SJSA1 (cell line): ENCODE results near the gene GABBR2. TPM values are rescaled to one million over a fixed set of nuclear protein-coding genes. Genes with fewer than 3 reads are reported as not detected.
A peak's percentile ranks its signal among the peaks of the same experiment; 100 is the strongest.

Experiments used
- DNase-seq, 2 experiments: peaks; one replicate each; pipeline ENCODE4 v3.0.0-alpha.2; 2015 to 2020; ENCODE audit warnings: low spot score in 2 of 2, low read depth in 1 of 2
- H3K27ac ChIP-seq: fragments of 250-450 bp; sonication (Bioruptor Pico); 2 replicates; pipeline ENCODE4 v1.5.1; 2020; ENCODE audit warnings: mild to moderate bottlenecking, moderate library complexity
- H3K27me3 ChIP-seq: fragments of 250-450 bp; sonication (Bioruptor Pico); replicated peaks from 2 replicates; pipeline ENCODE4 v1.5.1; 2020; ENCODE audit warnings: mild to moderate bottlenecking, moderate library complexity
- H3K36me3 ChIP-seq: fragments of 250-450 bp; sonication (Bioruptor Pico); 2 replicates; pipeline ENCODE4 v1.5.1; 2020; ENCODE audit warnings: mild to moderate bottlenecking
- H3K4me1 ChIP-seq: fragments of 250-450 bp; sonication (Bioruptor Pico); replicated peaks from 2 replicates; pipeline ENCODE4 v1.6.1; 2021; ENCODE audit warnings: mild to moderate bottlenecking
- H3K4me3 ChIP-seq: fragments of 250-450 bp; sonication (Bioruptor Pico); 2 replicates; pipeline ENCODE4 v1.5.1; 2020; ENCODE audit warnings: mild to moderate bottlenecking
- H3K9me3 ChIP-seq: fragments of 250-450 bp; sonication (Bioruptor Pico); replicated peaks from 2 replicates; pipeline ENCODE4 v1.5.1; 2020; ENCODE audit warnings: mild to moderate bottlenecking
- total RNA-seq: library from RNA; depleted of rRNA; stranded (reverse); fragments of >200 nt; shearing (Covaris generic); gene quantifications from 2 replicates; pipeline ENCODE4 v1.2.3, GENCODE V29; 2014

The GABBR2 gene
- total RNA-seq, 1 experiment from 2014 or later = not detected

GRCh38 chr9:98568234-98568908 is 140.4 kb downstream of the GABBR2 start:
- no peak overlapping the region for H3K27ac ChIP-seq

GRCh38 chr9:98567540-98568233 is 141.0 kb downstream of the GABBR2 start:
- no peak overlapping the region for H3K4me3 ChIP-seq
- no peaks in the 10 kb centered on the region for H3K4me1 ChIP-seq
- no peak for DNase-seq
- H3K27ac ChIP-seq = no peak overlapping the region
- no peaks in the 10 kb centered on the region for H3K36me3 ChIP-seq
- H3K27me3 ChIP-seq = no peaks in the 10 kb centered on the region
- H3K9me3 ChIP-seq = no peaks in the 10 kb centered on the region

More at GRCh38 chr9:98568234-98568908, 140.4 kb downstream of the GABBR2 start:
- H3K36me3 ChIP-seq = no peaks in the 10 kb centered on the region
- no peaks in the 10 kb centered on the region for H3K9me3 ChIP-seq
- no peak overlapping the region for H3K4me3 ChIP-seq
- no peaks in the 10 kb centered on the region for H3K27me3 ChIP-seq
- H3K4me1 ChIP-seq = no peaks in the 10 kb centered on the region
- no peak for DNase-seq

DNA sequence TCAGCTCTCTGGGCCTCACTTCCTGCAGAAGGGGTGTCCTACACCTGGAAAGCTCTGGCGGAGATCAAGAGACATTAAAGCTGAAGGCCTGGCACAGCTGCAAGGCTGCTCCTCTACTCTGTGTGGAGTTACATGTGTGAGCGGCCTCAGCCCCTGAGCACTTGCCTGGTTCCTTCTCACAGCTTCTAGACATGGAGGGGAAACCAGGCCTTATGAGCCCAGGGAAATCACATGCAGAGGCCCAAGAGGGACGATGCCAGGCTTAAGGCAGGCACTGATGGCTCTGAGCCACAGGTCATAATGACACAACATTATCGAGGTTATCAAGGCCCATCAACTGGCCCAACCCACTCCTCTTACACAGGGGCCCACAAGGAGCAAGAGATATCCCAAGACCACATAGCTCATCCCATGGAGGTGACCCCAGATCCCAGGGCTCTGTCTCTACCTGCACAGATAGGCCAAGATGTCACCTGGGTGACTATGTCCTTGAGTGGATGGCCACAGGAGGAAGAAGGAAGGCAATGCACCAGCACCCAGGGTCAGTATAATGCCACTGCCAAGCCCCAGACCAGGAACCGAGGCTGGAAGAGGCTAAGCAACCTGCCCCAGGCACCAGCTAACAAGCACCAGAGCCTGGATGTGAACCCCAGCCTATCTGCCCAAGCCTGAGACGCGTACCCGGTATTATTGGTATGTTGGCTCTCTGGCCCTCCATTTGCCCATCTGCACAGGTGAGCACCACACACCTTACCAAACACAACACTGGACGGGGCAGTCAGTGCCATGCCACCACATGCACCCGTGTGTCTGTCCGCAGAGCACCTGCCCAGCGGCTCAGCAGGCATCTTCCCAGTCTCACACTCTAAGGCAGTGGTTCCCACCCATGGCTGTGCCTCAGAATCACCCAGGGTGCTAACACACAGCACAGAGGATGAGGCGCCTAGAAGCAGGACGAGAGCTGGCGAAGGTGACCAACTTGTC is 143.3 kb downstream of the GABBR2 start:
- Histone ChIP-seq H3K4me1 (no peaks in the 10 kb centered on the region), H3K36me3 (no peaks in the 10 kb centered on the region), H3K27me3 (no peaks in the 10 kb centered on the region), H3K27ac (no peak overlapping the region), H3K9me3 (no peaks in the 10 kb centered on the region), H3K4me3 (no peak overlapping the region)
- no peak for DNase-seq

- DNase-seq = no peak
- Histone ChIP-seq H3K36me3 (no peaks in the 10 kb centered on the region), H3K27me3 (no peaks in the 10 kb centered on the region), H3K4me1 (no peaks in the 10 kb centered on the region), H3K9me3 (no peaks in the 10 kb centered on the region), H3K27ac (no peak overlapping the region), H3K4me3 (no peak overlapping the region)
These were observed 144.0 kb downstream of the GABBR2 start for GRCh38 chr9:98564714-98565113.

DNA sequence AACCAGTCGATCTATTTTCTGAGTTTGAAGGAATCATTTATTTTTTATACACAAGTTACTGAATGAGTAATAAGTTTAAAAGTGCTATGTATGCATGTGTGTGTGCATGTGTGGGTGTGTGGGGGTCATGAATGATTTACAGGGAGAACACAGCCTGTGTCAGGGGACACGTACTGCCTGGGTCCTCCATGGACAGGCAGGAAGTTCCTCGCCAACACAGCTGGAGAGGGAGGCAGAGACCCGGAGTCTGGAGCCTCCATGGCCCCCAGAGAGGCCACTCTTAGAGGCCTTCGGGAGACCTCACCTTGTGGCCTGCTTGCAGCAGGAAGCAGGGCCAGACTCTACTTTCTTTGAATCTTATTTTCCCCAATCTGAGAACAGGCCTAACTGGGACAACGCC is 144.7 kb downstream of the GABBR2 start:
- Histone ChIP-seq H3K9me3 (no peaks in the 10 kb centered on the region), H3K27me3 (no peaks in the 10 kb centered on the region), H3K27ac (no peak overlapping the region), H3K4me1 (no peaks in the 10 kb centered on the region), H3K36me3 (no peaks in the 10 kb centered on the region), H3K4me3 (no peak overlapping the region)
- DNase-seq = no peak

DNA sequence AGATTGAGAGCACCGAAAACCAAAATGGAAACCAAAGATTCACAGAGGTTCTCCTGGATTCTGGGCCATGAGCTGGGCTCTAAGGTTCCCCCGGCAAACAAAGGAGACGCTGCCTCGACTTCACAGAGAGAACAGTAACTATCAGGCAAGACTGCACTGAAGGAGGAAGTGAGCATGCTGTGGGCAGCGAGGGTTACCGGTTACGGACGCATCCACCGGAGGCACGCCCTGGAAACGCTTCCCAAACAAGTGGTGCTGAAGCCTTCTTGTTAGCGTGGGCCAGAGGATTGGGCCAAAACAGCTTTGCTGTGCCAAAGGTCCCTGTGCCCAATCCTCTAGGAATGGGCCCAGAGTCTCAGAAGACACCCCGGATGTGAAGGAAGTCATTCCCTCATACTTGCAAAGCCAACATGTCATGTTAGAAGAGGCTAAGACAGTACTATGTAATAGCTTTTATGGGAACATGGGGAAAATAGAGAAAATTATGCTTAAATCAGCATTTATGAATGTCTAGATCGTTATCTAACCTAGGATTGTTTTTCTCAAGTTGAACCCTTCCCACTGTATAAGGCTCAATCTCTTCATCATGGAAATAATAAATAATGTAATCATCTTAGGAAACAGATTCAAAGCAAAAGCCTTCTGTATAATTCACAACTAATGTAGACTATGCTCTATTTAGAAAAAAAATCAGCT is 145.4 kb downstream of the GABBR2 start:
- Histone ChIP-seq H3K27me3 (no peaks in the 10 kb centered on the region), H3K36me3 (no peaks in the 10 kb centered on the region), H3K9me3 (no peaks in the 10 kb centered on the region), H3K27ac (no peak overlapping the region), H3K4me1 (no peaks in the 10 kb centered on the region; the same call in 1 of the 2 replicates), H3K4me3 (no peak overlapping the region)
- no peak for DNase-seq

GRCh38 chr9:98559561-98559960 is 149.2 kb downstream of the GABBR2 start:
- Histone ChIP-seq H3K9me3 (no peaks in the 10 kb centered on the region), H3K4me1 (no peaks in the 10 kb centered on the region; the same call in 1 of the 2 replicates), H3K36me3 (no peaks in the 10 kb centered on the region), H3K27ac (no peak overlapping the region), H3K4me3 (no peak overlapping the region), H3K27me3 (no peaks in the 10 kb centered on the region)
- no peak for DNase-seq

DNA sequence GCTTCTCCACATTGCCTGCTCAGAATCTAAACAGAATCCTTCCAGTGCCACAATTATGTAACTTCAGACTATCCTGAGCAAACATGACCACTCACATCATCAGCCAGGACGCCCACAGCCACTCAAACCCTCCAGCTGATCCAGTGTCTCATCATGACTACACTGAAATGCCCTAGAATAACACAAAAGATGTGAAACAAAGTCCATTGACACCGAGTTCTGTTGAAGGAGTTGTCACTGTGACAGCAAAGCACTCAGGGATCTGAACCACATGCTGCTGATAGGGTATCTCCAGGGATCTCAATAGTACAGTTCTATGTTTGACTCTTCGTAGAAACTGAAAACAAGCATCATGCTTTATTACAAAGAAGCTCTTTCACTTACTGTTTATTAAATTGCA is 150.2 kb downstream of the GABBR2 start:
- Histone ChIP-seq H3K4me1 (no peaks in the 10 kb centered on the region; the same call in 1 of the 2 replicates), H3K27me3 (no peaks in the 10 kb centered on the region), H3K9me3 (no peaks in the 10 kb centered on the region), H3K4me3 (no peak overlapping the region), H3K36me3 (no peaks in the 10 kb centered on the region), H3K27ac (no peak overlapping the region)
- DNase-seq = no peak

DNA sequence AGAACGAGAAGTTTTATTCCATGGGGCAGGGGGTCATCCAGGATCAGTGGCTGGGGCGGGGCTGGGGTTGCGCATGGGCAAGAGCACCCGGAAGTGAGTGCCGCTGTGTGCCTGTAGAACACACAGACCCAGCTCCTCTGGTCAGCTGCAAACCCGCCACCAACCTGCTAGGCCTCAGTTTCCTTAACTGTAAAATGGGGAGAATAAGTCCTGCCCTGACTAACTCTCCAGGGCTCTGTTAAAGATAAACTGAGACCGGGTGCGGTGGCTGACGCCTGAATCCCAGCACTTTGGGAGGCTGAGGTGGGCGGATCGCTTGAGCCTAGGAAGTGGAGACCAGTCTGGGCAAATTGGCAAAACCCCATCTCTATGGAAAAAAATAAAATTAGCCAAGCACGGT is 152.2 kb downstream of the GABBR2 start:
- no peak overlapping the region for H3K27ac ChIP-seq

DNA sequence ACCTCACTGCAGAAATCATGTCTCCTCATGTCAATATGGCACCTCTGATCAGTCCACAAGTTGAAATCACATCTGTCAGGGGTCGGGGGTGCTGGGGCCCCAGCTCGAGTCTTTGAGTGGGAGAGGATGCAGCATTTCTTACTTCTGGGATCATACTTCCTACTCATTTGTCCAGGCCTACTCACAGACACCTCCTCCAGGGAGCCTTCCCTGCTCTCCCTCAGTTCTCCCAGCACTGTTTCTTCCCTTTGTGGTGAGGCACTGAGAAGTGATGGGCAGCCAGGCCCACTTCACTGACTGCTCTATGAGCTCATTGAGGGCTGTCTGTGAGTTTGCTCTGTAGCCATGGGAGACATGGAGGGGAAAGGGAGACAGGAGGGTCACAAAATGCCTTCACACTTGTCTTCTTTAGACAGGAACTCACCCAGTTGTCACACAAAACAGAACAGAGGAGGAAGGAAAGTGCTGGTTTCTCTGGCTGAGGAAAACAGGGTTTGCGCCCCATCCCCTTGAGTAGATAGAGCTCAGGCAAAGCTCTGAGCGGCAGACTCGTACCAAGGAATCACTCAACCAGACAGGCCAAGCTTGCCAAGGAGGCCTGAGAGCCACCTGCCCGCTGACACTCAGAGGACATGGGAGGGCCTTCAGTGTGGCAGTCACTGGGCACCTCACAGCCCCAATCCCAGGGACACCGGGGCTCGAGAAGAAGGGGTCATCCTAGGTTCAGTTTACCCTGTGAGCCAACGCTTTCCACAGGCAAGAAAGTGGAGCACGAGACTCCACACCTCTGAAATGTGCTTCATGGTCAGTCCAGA is 152.9 kb downstream of the GABBR2 start:
- no peak for DNase-seq

More for the DNA sequence above, 152.2 kb downstream of the GABBR2 start:
- peaks cover 19% of the 10 kb centered on the region for H3K4me1 ChIP-seq
- no peaks in the 10 kb centered on the region for H3K27me3 ChIP-seq
- no peak overlapping the region for H3K4me3 ChIP-seq
- DNase-seq = no peak
- H3K36me3 ChIP-seq = no peaks in the 10 kb centered on the region
- H3K9me3 ChIP-seq = no peaks in the 10 kb centered on the region

GRCh38 chr9:98554752-98555151 is 154.0 kb downstream of the GABBR2 start:
- Histone ChIP-seq H3K36me3 (no peaks in the 10 kb centered on the region), H3K9me3 (no peaks in the 10 kb centered on the region), H3K4me3 (no peak overlapping the region), H3K4me1 (peaks cover 37% of the 10 kb centered on the region), H3K27me3 (no peaks in the 10 kb centered on the region), H3K27ac (no peak overlapping the region)
- no peak for DNase-seq

More for the DNA sequence above, 152.9 kb downstream of the GABBR2 start:
- no peak overlapping the region for H3K27ac ChIP-seq
- no peaks in the 10 kb centered on the region for H3K36me3 ChIP-seq
- H3K4me1 ChIP-seq = peaks cover 26% of the 10 kb centered on the region
- H3K9me3 ChIP-seq = no peaks in the 10 kb centered on the region
- H3K4me3 ChIP-seq = no peak overlapping the region
- H3K27me3 ChIP-seq = no peaks in the 10 kb centered on the region

DNA sequence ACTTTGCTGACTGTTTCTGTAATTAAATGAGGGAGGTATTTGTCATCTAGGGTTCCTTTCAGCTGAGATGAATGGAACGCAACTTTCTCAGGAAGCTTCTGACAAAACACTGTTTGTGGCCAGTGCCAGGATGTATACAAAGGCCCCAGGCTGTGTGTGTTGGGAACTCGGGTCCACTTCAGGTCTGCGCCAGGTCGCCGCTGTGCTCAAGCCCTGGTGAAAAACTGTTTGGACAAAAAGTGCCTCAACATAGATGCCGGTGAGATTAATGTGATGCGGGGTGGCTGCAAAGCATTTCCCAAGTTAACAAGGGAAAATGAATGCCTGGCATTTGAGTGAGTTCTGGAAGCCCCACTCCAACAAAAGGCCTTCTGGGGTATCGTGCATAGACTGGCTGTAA is 156.4 kb downstream of the GABBR2 start:
- Histone ChIP-seq H3K4me1 (peaks cover 40% of the 10 kb centered on the region), H3K4me3 (no peak overlapping the region), H3K9me3 (no peaks in the 10 kb centered on the region), H3K27me3 (no peaks in the 10 kb centered on the region), H3K27ac (peak overlapping the region; percentile 89), H3K36me3 (no peaks in the 10 kb centered on the region)
- DNase-seq = peak in 1 of 2 experiments; percentile 81
